Endodermal cell (in vitro differentiated cells): Measurements from ENCODE around the gene SIGLEC12. TPM values are rescaled to one million over a fixed set of nuclear protein-coding genes. Genes with fewer than 3 reads are reported as not detected.

ENCODE experiments used
- DNase-seq: peaks from one replicate; pipeline ENCODE4 v3.0.0-alpha.2; 2017
- H3K27ac ChIP-seq: 2 replicates; pipeline ENCODE4 v1.5.1; 2013; ENCODE audit warnings: mild to moderate bottlenecking, low read depth, low read length, moderate library complexity
- H3K27me3 ChIP-seq: 2 replicates; pipeline ENCODE4 v1.6.1; 2013; ENCODE audit warnings: mild to moderate bottlenecking, low read length, moderate library complexity; ENCODE audit not compliant: insufficient read depth, control insufficient read depth, poor library complexity, severe bottlenecking
- H3K36me3 ChIP-seq: 2 replicates; pipeline ENCODE4 v1.7.0; 2013; ENCODE audit warnings: mild to moderate bottlenecking, low read length, moderate library complexity; ENCODE audit not compliant: control insufficient read depth, insufficient read depth
- H3K4me1 ChIP-seq: one replicate; pipeline ENCODE4 v1.7.0; 2013; ENCODE audit warnings: low read length; ENCODE audit not compliant: control insufficient read depth, insufficient read depth
- H3K4me3 ChIP-seq: 2 replicates; pipeline ENCODE4 v1.5.1; 2013; ENCODE audit warnings: mild to moderate bottlenecking, low read length, moderate library complexity
- H3K9ac ChIP-seq: 2 replicates; pipeline ENCODE4 v1.6.1; 2013; ENCODE audit warnings: mild to moderate bottlenecking, low read length, moderate library complexity; ENCODE audit not compliant: poor library complexity, severe bottlenecking; ENCODE audit errors: extremely low read depth
- H3K9me3 ChIP-seq: 2 replicates; pipeline ENCODE4 v1.6.1; 2013; ENCODE audit warnings: mild to moderate bottlenecking, low read length, moderate library complexity; ENCODE audit not compliant: control insufficient read depth
- H3K27ac Mint-ChIP-seq: 2 replicates; pipeline ENCODE4 v1.8.0; 2020; ENCODE audit warnings: mixed read lengths
- H3K27me3 Mint-ChIP-seq: 2 replicates; pipeline ENCODE4 v1.8.0; 2021; ENCODE audit warnings: mild to moderate bottlenecking, mixed read lengths; ENCODE audit not compliant: insufficient read depth
- H3K36me3 Mint-ChIP-seq: 2 replicates; pipeline ENCODE4 v1.8.0; 2020; ENCODE audit warnings: low read depth, mixed read lengths
- H3K4me1 Mint-ChIP-seq: 2 replicates; pipeline ENCODE4 v1.8.0; 2020; ENCODE audit warnings: mixed read lengths
- H3K4me3 Mint-ChIP-seq: 2 replicates; pipeline ENCODE4 v1.8.0; 2020; ENCODE audit warnings: mild to moderate bottlenecking, moderate library complexity, mixed read lengths
- H3K9me3 Mint-ChIP-seq: 2 replicates; pipeline ENCODE4 v1.8.0; 2020; ENCODE audit warnings: mild to moderate bottlenecking, mixed read lengths
- WGBS, 2 experiments: methylation state at CpG; one replicate each; pipeline versions ENCODE4 v1.1.5 to v1.1.7; 2013; ENCODE audit warnings: missing lambda C conversion rate in 2 of 2, mixed read lengths in 1 of 2; ENCODE audit not compliant: insufficient coverage in 1 of 2, insufficient read length in 1 of 2; 5-methylcytosine and 5-hydroxymethylcytosine counted together
- total RNA-seq, 2 donors: library from RNA; stranded (reverse); fragmentation: NEBNext Ultra II Directional in 1 of 2; extraction: Animal tissue kit (Norgen Biotek cat#: 25700) in 1 of 2; gene quantifications; 2 replicates in 1 of 2; 3 replicates in 1 of 2; pipeline ENCODE4 v1.2.1, GENCODE V29; 2021
- TF ChIP-seq, protein P1 (sequence below): fragments of 200-600 bp; sonication (generic); conservative IDR thresholded peaks from 2 replicates; pipeline ENCODE4 v1.5.0; 2021; ENCODE audit warnings: antibody characterized with exemption, mild to moderate bottlenecking

The SIGLEC12 gene
- total RNA-seq, 2 donors from 2014 or later = not detected

DNA sequence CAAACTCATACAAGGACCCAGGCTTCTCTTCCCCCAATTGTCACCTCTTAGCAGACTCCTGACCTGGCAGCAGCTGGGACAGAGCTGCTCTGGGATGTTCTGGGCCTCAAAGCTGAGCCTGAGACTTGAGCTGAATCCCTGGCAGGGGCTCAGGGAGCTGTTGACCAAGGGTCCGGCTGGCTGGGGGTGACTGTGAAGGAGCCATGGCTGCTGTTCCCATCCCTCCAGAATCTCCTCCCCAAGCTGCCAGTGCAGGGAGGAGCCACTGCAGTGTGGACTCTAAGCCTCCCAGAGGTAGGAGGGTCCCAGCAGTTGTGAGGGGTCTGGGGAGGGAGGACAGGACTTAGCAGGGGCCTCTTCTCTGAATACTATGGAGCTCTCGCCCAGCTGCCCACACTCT is 27.7 kb upstream of the SIGLEC12 start:
- WGBS, 2 experiments = 90% methylated on average over 2 of the region's 2 CpGs; no CpG with 5 or more reads in 1 of the 2 experiments
- no peak for DNase-seq
- H3K4me3 Mint-ChIP-seq = no peak overlapping the region

GRCh38 chr19:51525651-51526050 is 24.1 kb upstream of the SIGLEC12 start:
- peaks cover 22% of the 10 kb centered on the region for H3K27me3 Mint-ChIP-seq
- H3K4me1 Mint-ChIP-seq = no peaks in the 10 kb centered on the region
- no peaks in the 10 kb centered on the region for H3K9me3 ChIP-seq
- no peak for DNase-seq
- no peak overlapping the region for H3K9ac ChIP-seq
- no peaks in the 10 kb centered on the region for H3K9me3 Mint-ChIP-seq
- no peaks in the 10 kb centered on the region for H3K36me3 Mint-ChIP-seq
- H3K4me3 Mint-ChIP-seq = no peak overlapping the region
- TF ChIP-seq, protein P1, sequence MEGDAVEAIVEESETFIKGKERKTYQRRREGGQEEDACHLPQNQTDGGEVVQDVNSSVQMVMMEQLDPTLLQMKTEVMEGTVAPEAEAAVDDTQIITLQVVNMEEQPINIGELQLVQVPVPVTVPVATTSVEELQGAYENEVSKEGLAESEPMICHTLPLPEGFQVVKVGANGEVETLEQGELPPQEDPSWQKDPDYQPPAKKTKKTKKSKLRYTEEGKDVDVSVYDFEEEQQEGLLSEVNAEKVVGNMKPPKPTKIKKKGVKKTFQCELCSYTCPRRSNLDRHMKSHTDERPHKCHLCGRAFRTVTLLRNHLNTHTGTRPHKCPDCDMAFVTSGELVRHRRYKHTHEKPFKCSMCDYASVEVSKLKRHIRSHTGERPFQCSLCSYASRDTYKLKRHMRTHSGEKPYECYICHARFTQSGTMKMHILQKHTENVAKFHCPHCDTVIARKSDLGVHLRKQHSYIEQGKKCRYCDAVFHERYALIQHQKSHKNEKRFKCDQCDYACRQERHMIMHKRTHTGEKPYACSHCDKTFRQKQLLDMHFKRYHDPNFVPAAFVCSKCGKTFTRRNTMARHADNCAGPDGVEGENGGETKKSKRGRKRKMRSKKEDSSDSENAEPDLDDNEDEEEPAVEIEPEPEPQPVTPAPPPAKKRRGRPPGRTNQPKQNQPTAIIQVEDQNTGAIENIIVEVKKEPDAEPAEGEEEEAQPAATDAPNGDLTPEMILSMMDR = no peak
- H3K27ac ChIP-seq = no peak overlapping the region
- WGBS, 2 experiments = 70 to 75% methylated on average over 1 to 4 of the region's 4 CpGs
- H3K36me3 ChIP-seq = no peaks in the 10 kb centered on the region
- no peak overlapping the region for H3K4me3 ChIP-seq
- peaks cover 32% of the 10 kb centered on the region for H3K27me3 ChIP-seq
- H3K4me1 ChIP-seq = no peaks in the 10 kb centered on the region
- no peak overlapping the region for H3K27ac Mint-ChIP-seq

More for the DNA sequence above, 27.7 kb upstream of the SIGLEC12 start:
- H3K27ac ChIP-seq = no peak overlapping the region
- no peak overlapping the region for H3K27ac Mint-ChIP-seq
- H3K27me3 Mint-ChIP-seq = peaks cover 41% of the 10 kb centered on the region
- no peaks in the 10 kb centered on the region for H3K9me3 ChIP-seq
- no peaks in the 10 kb centered on the region for H3K36me3 ChIP-seq
- H3K9me3 Mint-ChIP-seq = no peaks in the 10 kb centered on the region
- no peak overlapping the region for H3K4me3 ChIP-seq
- H3K4me1 ChIP-seq = no peaks in the 10 kb centered on the region
- TF ChIP-seq, protein P1 = no peak
- H3K36me3 Mint-ChIP-seq = no peaks in the 10 kb centered on the region
- H3K27me3 ChIP-seq = peaks cover 48% of the 10 kb centered on the region
- H3K4me1 Mint-ChIP-seq = no peaks in the 10 kb centered on the region
- H3K9ac ChIP-seq = no peak overlapping the region

DNA sequence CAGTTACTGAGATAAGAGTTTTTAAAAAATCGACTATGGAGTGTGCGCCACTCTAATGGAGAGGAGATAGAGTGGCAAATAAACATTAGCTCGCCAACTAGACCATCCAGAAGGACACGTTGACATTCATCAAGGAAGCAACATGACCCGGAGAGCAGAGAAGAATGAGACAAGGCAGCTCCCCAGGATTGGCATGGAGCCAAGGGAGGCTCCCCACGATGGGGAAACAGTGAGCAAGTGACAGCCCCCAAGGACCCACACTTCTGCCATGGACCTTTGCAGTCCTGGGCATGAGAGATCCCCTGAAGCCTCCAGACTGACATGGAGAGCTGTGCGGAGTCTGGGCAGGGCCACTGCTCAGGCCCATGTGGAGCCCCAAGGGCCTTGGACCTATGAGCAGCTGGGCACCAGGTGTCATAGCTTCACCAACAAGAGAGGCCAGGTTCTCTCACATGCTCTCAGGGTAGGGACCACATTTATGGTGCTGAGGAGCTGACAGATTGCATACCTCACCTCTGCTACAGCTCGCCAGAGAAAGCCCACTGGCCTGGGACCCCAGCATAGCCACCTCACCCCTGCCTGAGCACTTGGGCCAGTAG is 23.2 kb upstream of the SIGLEC12 start:
- H3K9me3 ChIP-seq = no peaks in the 10 kb centered on the region
- DNase-seq = no peak
- H3K27me3 ChIP-seq = peaks cover 32% of the 10 kb centered on the region
- no peak overlapping the region for H3K27ac Mint-ChIP-seq
- no peaks in the 10 kb centered on the region for H3K36me3 ChIP-seq
- no peak overlapping the region for H3K4me3 Mint-ChIP-seq
- H3K27me3 Mint-ChIP-seq = peaks cover 16% of the 10 kb centered on the region
- no peaks in the 10 kb centered on the region for H3K9me3 Mint-ChIP-seq
- no peak overlapping the region for H3K9ac ChIP-seq
- H3K36me3 Mint-ChIP-seq = no peaks in the 10 kb centered on the region
- H3K27ac ChIP-seq = no peak overlapping the region
- H3K4me1 ChIP-seq = no peaks in the 10 kb centered on the region
- H3K4me3 ChIP-seq = no peak overlapping the region
- TF ChIP-seq, protein P1 = no peak
- no peaks in the 10 kb centered on the region for H3K4me1 Mint-ChIP-seq
- WGBS, 2 experiments = 82 to 84% methylated on average over 6 to 8 of the region's 8 CpGs
